Ascending aorta (tissue), 2 donors: Measurements from ENCODE around the gene NEXMIF. TPM values are rescaled to one million over a fixed set of nuclear protein-coding genes. Genes with fewer than 3 reads are reported as not detected.

Experiments
- DNase-seq, 2 donors: peaks; one replicate each; pipeline ENCODE4 v3.0.0-alpha.2; 2019; ENCODE audit warnings: low spot score in 2 of 2
- H3K27ac ChIP-seq, 2 donors: fragments of 200-600 bp; sonication (generic); one replicate each; pipeline ENCODE4 v1.5.1; 2016 to 2017; ENCODE audit warnings: mild to moderate bottlenecking in 1 of 2
- H3K27me3 ChIP-seq: fragments of 200-600 bp; sonication (generic); one replicate; pipeline ENCODE4 v1.5.1; 2017
- H3K36me3 ChIP-seq, 2 donors: fragments of 200-600 bp; sonication (generic); one replicate each; pipeline ENCODE4 v1.5.1; 2016
- H3K4me1 ChIP-seq, 2 donors: fragments of 200-600 bp; sonication (generic); one replicate each; pipeline ENCODE4 v1.5.1; 2016 to 2017; ENCODE audit warnings: mild to moderate bottlenecking in 1 of 2
- H3K4me3 ChIP-seq, 2 donors: fragments of 200-600 bp; sonication (generic); one replicate each; pipeline ENCODE4 v1.5.1; 2016 to 2017; ENCODE audit warnings: mild to moderate bottlenecking in 1 of 2
- H3K9me3 ChIP-seq, 2 donors: fragments of 200-600 bp; sonication (generic); one replicate each; pipeline ENCODE4 v1.5.1; 2016
- intact Hi-C: fragments of 100-400 bp; cut with DNase I; formaldehyde crosslinking; loops from one replicate; pipeline ENCODE4 v1.15.1; 2023
- total RNA-seq: library from RNA; depleted of rRNA; stranded (reverse); fragments of >200 nt; gene quantifications from one replicate; pipeline ENCODE4 v1.1.0, GENCODE V29; 2016
- TF ChIP-seq, protein P1 (sequence below), 3 experiments: fragments of 200-600 bp in 2 of 3; fragments of 450-650 bp in 1 of 3; sonication (generic) in 2 of 3; IDR thresholded peaks; one replicate each; pipeline ENCODE4 v1.5.1; 2016 to 2019; ENCODE audit warnings: antibody characterized with exemption in 3 of 3, mild to moderate bottlenecking in 1 of 3, moderate library complexity in 1 of 3

NEXMIF gene
- total RNA-seq, 1 donor from 2014 or later: 0.53 TPM

DNA sequence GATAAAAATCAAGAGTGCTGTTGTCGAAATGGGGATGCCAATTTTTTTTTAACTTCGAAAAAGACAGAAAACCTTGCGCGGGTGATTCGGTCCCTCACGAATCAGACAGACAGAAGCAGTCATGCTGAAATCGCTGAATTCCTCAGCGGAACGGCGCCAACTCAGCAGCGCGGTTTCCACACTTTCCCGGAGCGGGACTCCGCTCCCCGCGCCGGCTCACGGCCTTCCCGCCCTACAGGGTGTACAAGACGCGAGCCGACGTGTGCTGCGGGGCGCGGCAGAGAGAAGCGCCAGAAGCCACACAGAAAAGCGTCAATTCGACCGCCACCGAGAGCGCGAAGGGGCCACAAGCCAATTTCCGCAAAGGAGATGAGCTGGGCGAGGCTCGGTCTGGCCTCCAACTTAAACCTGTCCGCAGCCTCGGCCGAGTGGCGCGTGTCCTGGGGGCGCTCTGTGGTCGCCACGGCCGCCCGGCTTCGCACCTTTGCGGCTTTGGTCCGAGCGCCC is 1.3 kb downstream of the NEXMIF start:
- no peak for DNase-seq
- H3K4me3 ChIP-seq: peak overlapping the region; percentile 63 to 70
- intact Hi-C loops: loop anchor here (10.0 kb wide), 3 partner anchors 231 to 681 kb away; partner anchors contain the start of gene ABCB7
- TF ChIP-seq, protein P1, sequence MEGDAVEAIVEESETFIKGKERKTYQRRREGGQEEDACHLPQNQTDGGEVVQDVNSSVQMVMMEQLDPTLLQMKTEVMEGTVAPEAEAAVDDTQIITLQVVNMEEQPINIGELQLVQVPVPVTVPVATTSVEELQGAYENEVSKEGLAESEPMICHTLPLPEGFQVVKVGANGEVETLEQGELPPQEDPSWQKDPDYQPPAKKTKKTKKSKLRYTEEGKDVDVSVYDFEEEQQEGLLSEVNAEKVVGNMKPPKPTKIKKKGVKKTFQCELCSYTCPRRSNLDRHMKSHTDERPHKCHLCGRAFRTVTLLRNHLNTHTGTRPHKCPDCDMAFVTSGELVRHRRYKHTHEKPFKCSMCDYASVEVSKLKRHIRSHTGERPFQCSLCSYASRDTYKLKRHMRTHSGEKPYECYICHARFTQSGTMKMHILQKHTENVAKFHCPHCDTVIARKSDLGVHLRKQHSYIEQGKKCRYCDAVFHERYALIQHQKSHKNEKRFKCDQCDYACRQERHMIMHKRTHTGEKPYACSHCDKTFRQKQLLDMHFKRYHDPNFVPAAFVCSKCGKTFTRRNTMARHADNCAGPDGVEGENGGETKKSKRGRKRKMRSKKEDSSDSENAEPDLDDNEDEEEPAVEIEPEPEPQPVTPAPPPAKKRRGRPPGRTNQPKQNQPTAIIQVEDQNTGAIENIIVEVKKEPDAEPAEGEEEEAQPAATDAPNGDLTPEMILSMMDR (IDR thresholded peaks at IDR 0.05): peak in 1 of 3 experiments; percentile 8
- no peaks in the 10 kb centered on the region for H3K4me1 ChIP-seq
- no peaks in the 10 kb centered on the region for H3K36me3 ChIP-seq
- no peaks in the 10 kb centered on the region for H3K9me3 ChIP-seq
- no peaks in the 10 kb centered on the region for H3K27me3 ChIP-seq
- H3K27ac ChIP-seq: peak overlapping the region; percentile 81 to 85

DNA sequence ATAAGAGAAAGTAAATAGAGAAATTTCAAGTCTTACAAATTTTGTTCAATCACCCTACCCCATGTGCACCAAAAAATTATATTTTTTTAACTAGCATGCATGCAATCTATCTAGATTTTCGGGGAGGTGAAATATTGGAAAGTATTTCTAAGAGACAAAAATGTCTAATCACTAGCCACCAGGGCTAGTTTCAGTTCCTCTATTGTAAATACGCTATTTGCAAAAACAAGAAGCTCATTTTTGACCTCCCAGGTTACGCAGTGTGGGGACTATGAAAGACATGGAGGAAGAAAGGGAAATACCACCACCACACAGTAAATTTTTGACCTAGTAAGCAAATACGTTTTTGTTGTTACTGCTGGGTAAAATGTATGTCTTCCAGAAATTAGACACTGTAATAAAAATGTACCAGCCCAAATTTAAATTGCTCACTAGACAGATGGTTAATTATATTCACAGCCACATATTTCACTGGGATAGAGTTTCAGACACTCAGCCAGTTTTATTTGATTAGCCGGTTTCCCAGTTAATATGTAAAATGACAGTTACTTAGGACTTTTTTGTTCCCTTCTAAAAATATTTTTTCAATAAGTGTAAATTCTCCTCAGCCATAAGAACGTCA is 2.2 kb downstream of the NEXMIF start:
- H3K9me3 ChIP-seq: no peaks in the 10 kb centered on the region
- intact Hi-C loops: loop anchor here (10.0 kb wide), 3 partner anchors 232 to 682 kb away; partner anchors contain the start of gene ABCB7

DNA sequence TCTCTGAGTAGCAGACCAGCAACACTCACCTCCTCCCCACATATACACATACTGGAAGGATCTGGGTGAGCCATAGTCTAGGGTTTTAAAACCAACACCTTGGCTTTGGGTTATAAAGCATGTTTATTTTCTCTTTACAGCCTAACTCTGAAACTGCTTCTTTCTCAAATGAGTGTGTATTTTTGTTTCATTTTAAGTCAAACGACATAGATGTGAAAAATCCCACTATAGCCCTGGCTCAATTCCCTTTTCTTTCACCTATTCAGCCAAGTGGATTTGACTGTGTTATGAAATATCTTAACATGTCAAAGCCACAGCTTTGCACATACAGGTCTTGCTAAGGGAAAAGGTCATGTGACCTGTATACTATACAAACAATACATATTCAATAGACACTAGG is 13.8 kb downstream of the NEXMIF start:
- no peak for DNase-seq
- Histone ChIP-seq H3K4me1 (no peaks in the 10 kb centered on the region), H3K36me3 (no peaks in the 10 kb centered on the region), H3K27ac (no peak overlapping the region), H3K27me3 (no peaks in the 10 kb centered on the region), H3K9me3 (no peaks in the 10 kb centered on the region), H3K4me3 (no peak overlapping the region)
- intact Hi-C loops: no loop called here
- TF ChIP-seq, protein P1 (IDR thresholded peaks at IDR 0.05): no peak

More for the DNA sequence above, 2.2 kb downstream of the NEXMIF start:
- no peak for DNase-seq
- H3K4me3 ChIP-seq: no peak overlapping the region
- no peaks in the 10 kb centered on the region for H3K27me3 ChIP-seq
- H3K36me3 ChIP-seq: no peaks in the 10 kb centered on the region
- TF ChIP-seq, protein P1 (IDR thresholded peaks at IDR 0.05): no peak
- no peaks in the 10 kb centered on the region for H3K4me1 ChIP-seq
- H3K27ac ChIP-seq: no peak overlapping the region

DNA sequence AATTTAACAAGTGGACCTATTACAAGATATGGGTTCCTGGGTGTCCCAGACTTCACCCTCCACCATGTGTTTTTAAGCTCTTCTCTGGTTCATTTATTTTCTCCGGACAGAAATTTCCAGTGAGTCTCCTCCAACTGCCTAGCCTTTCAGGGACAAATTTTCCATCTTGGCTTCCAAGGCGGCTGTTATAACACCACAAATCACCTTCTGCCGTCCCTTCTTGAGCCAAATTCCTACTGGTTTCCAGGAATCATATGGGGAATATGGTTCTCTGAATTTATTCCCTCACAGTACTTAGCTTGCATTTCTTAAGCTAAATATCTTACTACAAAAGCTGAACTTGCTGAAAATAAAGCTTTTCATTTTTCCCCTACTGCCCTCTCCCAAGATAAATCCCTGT is 18.8 kb downstream of the NEXMIF start:
- TF ChIP-seq, protein P1 (IDR thresholded peaks at IDR 0.05): no peak
- Histone ChIP-seq H3K9me3 (no peaks in the 10 kb centered on the region), H3K4me3 (no peak overlapping the region), H3K27me3 (no peaks in the 10 kb centered on the region), H3K36me3 (no peaks in the 10 kb centered on the region), H3K27ac (no peak overlapping the region), H3K4me1 (no peaks in the 10 kb centered on the region)
- DNase-seq: no peak
- intact Hi-C loops: no loop called here

DNA sequence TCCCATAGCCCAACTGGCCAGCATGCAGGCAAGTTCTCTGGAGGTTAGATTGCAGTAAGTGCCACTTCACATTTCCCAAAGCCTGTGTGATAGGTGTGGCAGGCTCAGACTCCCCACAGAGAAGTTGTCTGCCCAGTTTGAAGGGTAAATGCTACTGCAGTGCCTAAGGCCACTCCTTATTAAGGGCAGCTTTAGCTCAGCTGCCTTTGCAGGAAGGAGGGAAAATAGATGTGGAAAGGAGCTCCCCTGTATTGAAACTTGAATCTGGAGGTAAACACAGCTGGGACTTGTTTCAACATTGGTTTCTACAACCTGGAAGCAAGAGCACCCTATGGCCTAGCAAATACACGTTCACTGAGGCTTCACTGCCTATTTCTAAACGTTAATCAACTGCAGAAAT is 22.4 kb downstream of the NEXMIF start:
- no peak overlapping the region for H3K27ac ChIP-seq
- no peaks in the 10 kb centered on the region for H3K9me3 ChIP-seq
- DNase-seq: no peak
- TF ChIP-seq, protein P1 (IDR thresholded peaks at IDR 0.05): no peak
- H3K4me3 ChIP-seq: no peak overlapping the region
- H3K4me1 ChIP-seq: no peaks in the 10 kb centered on the region
- H3K36me3 ChIP-seq: no peaks in the 10 kb centered on the region
- intact Hi-C loops: no loop called here
- no peaks in the 10 kb centered on the region for H3K27me3 ChIP-seq
